T-cell (primary cell): ENCODE results near the gene ZNF200. TPM values are rescaled to one million over a fixed set of nuclear protein-coding genes. Genes with fewer than 3 reads are reported as not detected.
"Not testable (repeated sequence)": the region's sequence is repeated elsewhere in the genome, so short reads cannot be mapped to it uniquely, and the experiment has no call there.

ENCODE experiments used
- ATAC-seq, 4 experiments: fragments of 200-7000 bp in 3 of 4; fragments of 150-1000 bp in 1 of 4; cut with Tn5 transposase; replicated peaks in 1 of 4; 1 replicate in 3 of 4; 2 replicates in 1 of 4; pipeline ENCODE4 v1.10.0; 2021; ENCODE audit warnings: moderate library complexity in 3 of 4, mild to moderate bottlenecking in 2 of 4, moderate number of reproducible peaks in 1 of 4
- CTCF ChIA-PET, 2 donors: fragments of 300-600 bp; sonication (Branson Sonifier 250); formaldehyde crosslinking; loops; one replicate each; lab custom pipeline; 2022; ENCODE audit warnings: antibody characterized with exemption in 2 of 2; lab: Charles Lee
- POLR2A ChIA-PET, 2 donors: fragments of 300-600 bp; sonication (Branson Sonifier 250); formaldehyde crosslinking; loops; one replicate each; lab custom pipeline; 2022; ENCODE audit warnings: antibody characterized with exemption in 2 of 2; lab: Charles Lee
- DNase-seq, 35 experiments: peaks; one replicate each; pipeline versions ENCODE4 v3.0.0 to v3.0.0-alpha.2; 2013 to 2023
- H3K27ac ChIP-seq: one replicate; pipeline ENCODE4 v1.5.1; 2013; ENCODE audit warnings: low read length
- H3K27me3 ChIP-seq, 2 experiments: replicated peaks in 1 of 2; 1 replicate in 1 of 2; 2 replicates in 1 of 2; pipeline versions ENCODE4 v1.6.1 to v1.7.0; 2013; ENCODE audit warnings: low read length in 1 of 2, mixed read lengths in 1 of 2; ENCODE audit not compliant: control insufficient read depth in 2 of 2, insufficient read depth in 2 of 2; ENCODE audit errors: extremely low read depth in 1 of 2
- H3K36me3 ChIP-seq, 2 donors: 1 replicate in 1 of 2; 2 replicates in 1 of 2; pipeline versions ENCODE4 v1.6.1 to v1.7.0; 2013; ENCODE audit warnings: low read length in 1 of 2; ENCODE audit not compliant: control insufficient read depth in 2 of 2, insufficient read depth in 1 of 2; ENCODE audit errors: extremely low read depth in 1 of 2
- H3K4me1 ChIP-seq, 2 experiments: 1 replicate in 1 of 2; 2 replicates in 1 of 2; pipeline versions ENCODE4 v1.6.1 to v1.7.0; 2013; ENCODE audit warnings: low read length in 2 of 2, mixed read lengths in 1 of 2; ENCODE audit not compliant: insufficient read depth in 2 of 2, control insufficient read depth in 1 of 2; ENCODE audit errors: extremely low read depth in 1 of 2
- H3K4me3 ChIP-seq, 2 donors: 1 replicate in 1 of 2; 2 replicates in 1 of 2; pipeline versions ENCODE4 v1.5.1 to v1.7.0; 2013; ENCODE audit warnings: mild to moderate bottlenecking in 2 of 2, low read length in 1 of 2, moderate library complexity in 1 of 2; ENCODE audit not compliant: control insufficient read depth in 1 of 2; ENCODE audit errors: extremely low read depth in 1 of 2
- H3K9me3 ChIP-seq: 2 replicates; pipeline ENCODE4 v1.7.0; 2013
- H3K27ac Mint-ChIP-seq, 2 donors: one replicate each; pipeline ENCODE4 v1.8.0; 2020 to 2021; ENCODE audit warnings: mild to moderate bottlenecking in 2 of 2, mixed read lengths in 2 of 2
- H3K27me3 Mint-ChIP-seq, 2 donors: one replicate each; pipeline ENCODE4 v1.8.0; 2021 to 2022; ENCODE audit warnings: mixed read lengths in 2 of 2
- H3K36me3 Mint-ChIP-seq: one replicate; pipeline ENCODE4 v1.8.0; 2021; ENCODE audit warnings: mixed read lengths
- H3K4me1 Mint-ChIP-seq, 3 donors: one replicate each; pipeline ENCODE4 v1.8.0; 2020 to 2022; ENCODE audit warnings: mixed read lengths in 3 of 3, mild to moderate bottlenecking in 1 of 3
- H3K4me3 Mint-ChIP-seq, 3 donors: one replicate each; pipeline ENCODE4 v1.8.0; 2020 to 2022; ENCODE audit warnings: mild to moderate bottlenecking in 3 of 3, mixed read lengths in 3 of 3, moderate library complexity in 3 of 3
- H3K9me3 Mint-ChIP-seq, 3 donors: one replicate each; pipeline ENCODE4 v1.8.0; 2020 to 2022; ENCODE audit warnings: mixed read lengths in 3 of 3
- WGBS: methylation state at CpG from one replicate; pipeline ENCODE4 v1.1.5; 2013; ENCODE audit warnings: missing lambda C conversion rate; ENCODE audit not compliant: insufficient coverage; 5-methylcytosine and 5-hydroxymethylcytosine counted together
- total RNA-seq, 35 experiments: library from RNA in 6 of 35; stranded (reverse) in 6 of 35; fragments of 120-200 nt in 1 of 35; gene quantifications; one replicate each; pipeline versions ENCODE4 v1.2.1 to v1.2.4 and lab custom pipeline; 2013 to 2026

The ZNF200 gene
- total RNA-seq, 5 donors from 2014 or later (not counting 1 experiment from before 2014, with no cell fraction given): 7.6 to 21.3 (median 20.1) TPM

GRCh38 chr16:3205939-3206338 is 29.0 kb downstream of the ZNF200 start:
- H3K27me3 Mint-ChIP-seq: peaks cover 4 to 12% of the 10 kb centered on the region in 2 donors
- H3K36me3 Mint-ChIP-seq, H3K9me3 ChIP-seq, H3K4me1 ChIP-seq, ATAC-seq, H3K27ac Mint-ChIP-seq, CTCF ChIA-PET, H3K27me3 ChIP-seq, H3K4me3 Mint-ChIP-seq, H3K27ac ChIP-seq, DNase-seq, H3K4me1 Mint-ChIP-seq, H3K36me3 ChIP-seq, H3K4me3 ChIP-seq: not testable (repeated sequence)
- WGBS: 60% methylated on average over 2 of the region's 3 CpGs
- peaks cover 0 to 16% (median 9%) of the 10 kb centered on the region in 3 donors for H3K9me3 Mint-ChIP-seq
- POLR2A ChIA-PET: interaction anchor here in 1 of 2 donors (0.5 kb wide), 1 partner anchor 9 kb away, joined by 5 read pairs; no protein-coding TSS in a partner anchor

- Mint-ChIP-seq H3K4me3 (no peak overlapping the region), H3K9me3 (peaks cover 0 to 16% (median 9%) of the 10 kb centered on the region in 3 donors), H3K27ac (no peak overlapping the region), H3K27me3 (peaks cover 11 to 12% of the 10 kb centered on the region in 2 donors), H3K4me1 (peaks cover 0 to 2% (median 0%) of the 10 kb centered on the region in 3 donors), H3K36me3 (peaks cover 4% of the 10 kb centered on the region)
- Histone ChIP-seq H3K27me3 (peaks cover 0 to 4% of the 10 kb centered on the region in 2 experiments), H3K4me1 (no peaks in the 10 kb centered on the region), H3K4me3 (no peak overlapping the region), H3K9me3 (no peaks in the 10 kb centered on the region), H3K27ac (no peak overlapping the region), H3K36me3 (no peaks in the 10 kb centered on the region)
- WGBS: 60% methylated on average over 1 of the region's 6 CpGs
- ChIA-PET CTCF (interaction anchor here in 1 of 2 donors (0.5 kb wide), 1 partner anchor 13 kb away, joined by 4 read pairs; no protein-coding TSS in a partner anchor), POLR2A (no interaction called here)
- DNase-seq: no peak
- ATAC-seq: no peak
These were observed 31.9 kb downstream of the ZNF200 start for GRCh38 chr16:3202903-3203539.

GRCh38 chr16:3198334-3199072 is 36.5 kb downstream of the ZNF200 start:
- H3K4me1 Mint-ChIP-seq: peaks cover 0 to 9% (median 6%) of the 10 kb centered on the region in 3 donors
- H3K27me3 Mint-ChIP-seq: peaks cover 17 to 38% of the 10 kb centered on the region in 2 donors
- Histone ChIP-seq H3K9me3 (no peaks in the 10 kb centered on the region), H3K4me3 (no peak overlapping the region), H3K36me3 (no peaks in the 10 kb centered on the region), H3K27me3 (peaks cover 4 to 40% of the 10 kb centered on the region in 2 experiments), H3K4me1 (no peaks in the 10 kb centered on the region), H3K27ac (no peak overlapping the region)
- DNase-seq: no peak
- ChIA-PET CTCF (interaction anchor here (0.5 to 0.6 kb wide), 2 partner anchors 23 to 188 kb away, joined by 3 to 5 read pairs; no protein-coding TSS in a partner anchor), POLR2A (interaction anchor here in 1 of 2 donors (0.6 kb wide), 1 partner anchor 19 kb away, joined by 4 read pairs; no protein-coding TSS in a partner anchor)
- H3K9me3 Mint-ChIP-seq: no peaks in the 10 kb centered on the region
- 96% methylated on average over 5 of the region's 13 CpGs for WGBS
- no peaks in the 10 kb centered on the region for H3K36me3 Mint-ChIP-seq
- H3K4me3 Mint-ChIP-seq: no peak overlapping the region
- no peak overlapping the region for H3K27ac Mint-ChIP-seq
- no peak for ATAC-seq

GRCh38 chr16:3197694-3198333 is 37.1 kb downstream of the ZNF200 start:
- ATAC-seq, H3K4me3 ChIP-seq, H3K36me3 ChIP-seq, H3K4me1 Mint-ChIP-seq, H3K9me3 Mint-ChIP-seq, DNase-seq, H3K27ac ChIP-seq, H3K4me1 ChIP-seq, H3K4me3 Mint-ChIP-seq, H3K27ac Mint-ChIP-seq, H3K9me3 ChIP-seq, POLR2A ChIA-PET, H3K36me3 Mint-ChIP-seq: not testable (repeated sequence)
- WGBS: 75% methylated on average over 3 of the region's 3 CpGs
- H3K27me3 Mint-ChIP-seq: peaks cover 17 to 44% of the 10 kb centered on the region in 2 donors
- CTCF ChIA-PET: interaction anchor here in 1 of 2 donors (0.5 kb wide), 1 partner anchor 24 kb away, joined by 3 read pairs; no protein-coding TSS in a partner anchor
- peaks cover 6 to 47% of the 10 kb centered on the region in 2 experiments for H3K27me3 ChIP-seq

GRCh38 chr16:3195975-3196374 is 39.0 kb downstream of the ZNF200 start:
- ChIA-PET POLR2A (no interaction called here), CTCF (no interaction called here)
- Mint-ChIP-seq H3K27ac (no peak overlapping the region), H3K36me3 (no peaks in the 10 kb centered on the region), H3K4me3 (no peak overlapping the region), H3K27me3 (peaks cover 23 to 58% of the 10 kb centered on the region in 2 donors), H3K4me1 (peaks cover 6 to 14% (median 11%) of the 10 kb centered on the region in 3 donors), H3K9me3 (no peaks in the 10 kb centered on the region)
- Histone ChIP-seq H3K27ac (no peak overlapping the region), H3K9me3 (no peaks in the 10 kb centered on the region), H3K27me3 (peaks cover 11 to 65% of the 10 kb centered on the region in 2 experiments), H3K4me3 (no peak overlapping the region), H3K36me3 (no peaks in the 10 kb centered on the region), H3K4me1 (peaks cover 4 to 16% of the 10 kb centered on the region in 2 experiments)
- DNase-seq (no peak), ATAC-seq (no peak)
- WGBS: 70% methylated on average over 8 of the region's 10 CpGs

GRCh38 chr16:3194792-3195191 is 40.2 kb downstream of the ZNF200 start:
- WGBS: 91% methylated on average over 15 of the region's 20 CpGs

More at GRCh38 chr16:3194792-3195191, 40.2 kb downstream of the ZNF200 start:
- POLR2A ChIA-PET: interaction anchor here in 1 of 2 donors (0.6 kb wide), 1 partner anchor 1770 kb away, joined by 3 read pairs; no protein-coding TSS in a partner anchor
- ATAC-seq (no peak), DNase-seq (no peak)
- Mint-ChIP-seq H3K9me3 (no peaks in the 10 kb centered on the region), H3K4me1 (peaks cover 13 to 26% (median 20%) of the 10 kb centered on the region in 3 donors), H3K27ac (no peak overlapping the region), H3K27me3 (peaks cover 33 to 69% of the 10 kb centered on the region in 2 donors), H3K36me3 (no peaks in the 10 kb centered on the region), H3K4me3 (no peak overlapping the region)
- no peak overlapping the region for H3K27ac ChIP-seq
- H3K27me3 ChIP-seq: peaks cover 15 to 77% of the 10 kb centered on the region in 2 experiments
- peaks cover 6 to 27% of the 10 kb centered on the region in 2 experiments for H3K4me1 ChIP-seq
- CTCF ChIA-PET: interaction anchor here in 1 of 2 donors (0.7 kb wide), 1 partner anchor 1354 kb away, joined by 4 read pairs; no protein-coding TSS in a partner anchor
- H3K4me3 ChIP-seq: no peak overlapping the region
- no peaks in the 10 kb centered on the region for H3K36me3 ChIP-seq
- H3K9me3 ChIP-seq: no peaks in the 10 kb centered on the region
